HepG2 (cell line): ENCODE data around the gene ZNF383.
"Not testable (repeated sequence)": the region's sequence is repeated elsewhere in the genome, so short reads cannot be mapped to it uniquely, and the experiment has no call there.

Experiments used
- FOXM1 ChIP-seq: sonication (generic); formaldehyde crosslinking; IDR thresholded peaks from 2 replicates; pipeline ENCODE4 v1.5.0; 2020; ENCODE audit warnings: missing genetic modification reagents
- HMG20B ChIP-seq: conservative IDR thresholded peaks from 2 replicates; pipeline ENCODE4 v1.6.1; 2016; ENCODE audit warnings: missing genetic modification reagents, missing compliant biosample characterization
- MYC ChIP-seq: sonication (generic); formaldehyde crosslinking; IDR thresholded peaks from 2 replicates; pipeline ENCODE4 v1.9.0; 2021; ENCODE audit warnings: missing genetic modification reagents, borderline replicate concordance
- NFIC ChIP-seq: IDR thresholded peaks from 2 replicates; pipeline ENCODE4 v1.6.1; 2012; ENCODE audit warnings: mild to moderate bottlenecking, low read length, inconsistent platforms
- POLR2A ChIP-seq, 2 experiments: IDR thresholded peaks; 2 replicates each; pipeline ENCODE4 v1.6.1; 2011; ENCODE audit warnings: low read depth in 2 of 2, low read length in 2 of 2, mild to moderate bottlenecking in 1 of 2, moderate library complexity in 1 of 2; ENCODE audit not compliant: insufficient read depth in 1 of 2
- POLR2AphosphoS5 ChIP-seq: IDR thresholded peaks from 2 replicates; pipeline ENCODE4 v1.6.1; 2012; ENCODE audit warnings: low read depth, low read length
- ZNF30 ChIP-seq: sonication (generic); formaldehyde crosslinking; IDR thresholded peaks from 2 replicates; pipeline ENCODE4 v1.5.0; 2020; ENCODE audit warnings: mild to moderate bottlenecking, missing genetic modification reagents
- TF ChIP-seq, protein P1 (sequence below): sonication (generic); formaldehyde crosslinking; IDR thresholded peaks from 2 replicates; pipeline ENCODE4 v1.4.0; 2020; ENCODE audit warnings: missing genetic modification reagents
- TF ChIP-seq, protein P2 (sequence below): IDR thresholded peaks from 2 replicates; pipeline ENCODE4 v1.6.1; 2016; ENCODE audit warnings: low read depth, control low read depth
- TF ChIP-seq, protein P3 (sequence below): IDR thresholded peaks from 2 replicates; pipeline ENCODE4 v1.6.1; 2012; ENCODE audit warnings: inconsistent platforms

DNA sequence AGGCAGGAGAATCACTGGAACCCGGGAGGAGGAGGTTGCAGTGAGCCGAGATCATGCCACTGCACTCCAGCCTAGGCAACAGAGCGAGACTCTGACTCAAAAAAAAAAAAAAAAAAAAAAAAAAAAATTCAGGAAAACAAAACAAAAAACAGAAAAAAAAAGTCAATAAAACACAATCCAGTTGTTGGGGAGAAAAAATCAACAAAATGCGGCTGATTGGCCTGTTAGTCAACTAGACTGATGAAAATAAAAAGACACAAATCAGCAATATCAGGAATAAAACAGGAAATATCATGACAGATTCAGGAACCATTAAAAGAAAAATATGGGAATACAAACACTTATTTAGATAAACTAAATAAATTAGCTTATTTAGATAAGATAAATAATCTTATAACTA lies 22.8 kb upstream of the ZNF383 start:
- not testable (repeated sequence) for TF ChIP-seq HMG20B; NFIC; POLR2A (IDR thresholded peaks at IDR 0.05; ENCODE audit: insufficient read depth in 1 of 2, low read depth in 2 of 2, low read length in 2 of 2); POLR2AphosphoS5; MYC (CRISPR knock-in tag); FOXM1 (CRISPR knock-in tag); ZNF30 (CRISPR knock-in tag)
- TF ChIP-seq, protein P1, sequence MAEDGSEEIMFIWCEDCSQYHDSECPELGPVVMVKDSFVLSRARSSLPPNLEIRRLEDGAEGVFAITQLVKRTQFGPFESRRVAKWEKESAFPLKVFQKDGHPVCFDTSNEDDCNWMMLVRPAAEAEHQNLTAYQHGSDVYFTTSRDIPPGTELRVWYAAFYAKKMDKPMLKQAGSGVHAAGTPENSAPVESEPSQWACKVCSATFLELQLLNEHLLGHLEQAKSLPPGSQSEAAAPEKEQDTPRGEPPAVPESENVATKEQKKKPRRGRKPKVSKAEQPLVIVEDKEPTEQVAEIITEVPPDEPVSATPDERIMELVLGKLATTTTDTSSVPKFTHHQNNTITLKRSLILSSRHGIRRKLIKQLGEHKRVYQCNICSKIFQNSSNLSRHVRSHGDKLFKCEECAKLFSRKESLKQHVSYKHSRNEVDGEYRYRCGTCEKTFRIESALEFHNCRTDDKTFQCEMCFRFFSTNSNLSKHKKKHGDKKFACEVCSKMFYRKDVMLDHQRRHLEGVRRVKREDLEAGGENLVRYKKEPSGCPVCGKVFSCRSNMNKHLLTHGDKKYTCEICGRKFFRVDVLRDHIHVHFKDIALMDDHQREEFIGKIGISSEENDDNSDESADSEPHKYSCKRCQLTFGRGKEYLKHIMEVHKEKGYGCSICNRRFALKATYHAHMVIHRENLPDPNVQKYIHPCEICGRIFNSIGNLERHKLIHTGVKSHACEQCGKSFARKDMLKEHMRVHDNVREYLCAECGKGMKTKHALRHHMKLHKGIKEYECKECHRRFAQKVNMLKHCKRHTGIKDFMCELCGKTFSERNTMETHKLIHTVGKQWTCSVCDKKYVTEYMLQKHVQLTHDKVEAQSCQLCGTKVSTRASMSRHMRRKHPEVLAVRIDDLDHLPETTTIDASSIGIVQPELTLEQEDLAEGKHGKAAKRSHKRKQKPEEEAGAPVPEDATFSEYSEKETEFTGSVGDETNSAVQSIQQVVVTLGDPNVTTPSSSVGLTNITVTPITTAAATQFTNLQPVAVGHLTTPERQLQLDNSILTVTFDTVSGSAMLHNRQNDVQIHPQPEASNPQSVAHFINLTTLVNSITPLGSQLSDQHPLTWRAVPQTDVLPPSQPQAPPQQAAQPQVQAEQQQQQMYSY = not testable (repeated sequence)
- TF ChIP-seq, protein P2, sequence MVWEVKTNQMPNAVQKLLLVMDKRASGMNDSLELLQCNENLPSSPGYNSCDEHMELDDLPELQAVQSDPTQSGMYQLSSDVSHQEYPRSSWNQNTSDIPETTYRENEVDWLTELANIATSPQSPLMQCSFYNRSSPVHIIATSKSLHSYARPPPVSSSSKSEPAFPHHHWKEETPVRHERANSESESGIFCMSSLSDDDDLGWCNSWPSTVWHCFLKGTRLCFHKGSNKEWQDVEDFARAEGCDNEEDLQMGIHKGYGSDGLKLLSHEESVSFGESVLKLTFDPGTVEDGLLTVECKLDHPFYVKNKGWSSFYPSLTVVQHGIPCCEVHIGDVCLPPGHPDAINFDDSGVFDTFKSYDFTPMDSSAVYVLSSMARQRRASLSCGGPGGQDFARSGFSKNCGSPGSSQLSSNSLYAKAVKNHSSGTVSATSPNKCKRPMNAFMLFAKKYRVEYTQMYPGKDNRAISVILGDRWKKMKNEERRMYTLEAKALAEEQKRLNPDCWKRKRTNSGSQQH = not testable (repeated sequence)
- TF ChIP-seq, protein P3, sequence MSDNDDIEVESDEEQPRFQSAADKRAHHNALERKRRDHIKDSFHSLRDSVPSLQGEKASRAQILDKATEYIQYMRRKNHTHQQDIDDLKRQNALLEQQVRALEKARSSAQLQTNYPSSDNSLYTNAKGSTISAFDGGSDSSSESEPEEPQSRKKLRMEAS = not testable (repeated sequence)
